K562 (cell line): Measurements from ENCODE around the gene LRRC14B. TPM values are rescaled to one million over a fixed set of nuclear protein-coding genes. Genes with fewer than 3 reads are reported as not detected.

ENCODE experiments used
- E2F6 ChIP-seq, 2 experiments: IDR thresholded peaks; 2 replicates each; pipeline ENCODE4 v1.6.1; 2011; ENCODE audit warnings: borderline replicate concordance in 1 of 2, control low read depth in 1 of 2, low read depth in 1 of 2, low read length in 1 of 2, mild to moderate bottlenecking in 1 of 2, mixed read lengths in 1 of 2, moderate library complexity in 1 of 2; ENCODE audit not compliant: insufficient read depth in 1 of 2, insufficient read length in 1 of 2, poor library complexity in 1 of 2, severe bottlenecking in 1 of 2; ENCODE audit errors: extremely low read depth in 1 of 2
- ELF2 ChIP-seq: fragments of 250-450 bp; sonication (Bioruptor Pico); IDR thresholded peaks from 2 replicates; pipeline ENCODE4 v1.5.0; 2021; ENCODE audit warnings: mild to moderate bottlenecking
- HDAC1 ChIP-seq, 2 experiments: fragments of 450-650 bp; IDR thresholded peaks; 2 replicates each; pipeline ENCODE4 v1.6.1; 2016 to 2017; ENCODE audit warnings: inconsistent platforms in 1 of 2, mild to moderate bottlenecking in 1 of 2, moderate library complexity in 1 of 2
- HLTF ChIP-seq: fragments of 450-650 bp; IDR thresholded peaks from 2 replicates; pipeline ENCODE4 v1.6.1; 2016
- KLF1 ChIP-seq: fragments of 450-650 bp; IDR thresholded peaks from 2 replicates; pipeline ENCODE4 v1.6.1; 2016; ENCODE audit warnings: missing genetic modification characterization, missing compliant biosample characterization
- L3MBTL2 ChIP-seq: fragments of 450-650 bp; IDR thresholded peaks from 2 replicates; pipeline ENCODE4 v1.6.1; 2016; ENCODE audit warnings: mild to moderate bottlenecking, moderate library complexity
- MEIS2 ChIP-seq: fragments of 450-650 bp; IDR thresholded peaks from 2 replicates; pipeline ENCODE4 v1.6.1; 2014; ENCODE audit warnings: mild to moderate bottlenecking; ENCODE audit not compliant: partially characterized antibody
- NKRF ChIP-seq: fragments of 450-650 bp; IDR thresholded peaks from 2 replicates; pipeline ENCODE4 v1.6.1; 2016; ENCODE audit warnings: borderline replicate concordance
- PHF8 ChIP-seq: fragments of 200-600 bp; sonication (generic); IDR thresholded peaks from 2 replicates; pipeline ENCODE4 v1.6.1; 2012; ENCODE audit warnings: mixed run types, mild to moderate bottlenecking, inconsistent platforms, low read length, moderate library complexity, borderline replicate concordance
- PML ChIP-seq: IDR thresholded peaks from 2 replicates; pipeline ENCODE4 v1.6.1; 2012; ENCODE audit warnings: low read length, inconsistent platforms
- SAFB ChIP-seq: fragments of 200-400 bp; formaldehyde crosslinking; IDR thresholded peaks from 2 replicates; pipeline ENCODE4 v1.6.1; 2017; ENCODE audit warnings: low read depth, low read length, borderline replicate concordance
- SMAD1 ChIP-seq: fragments of 150-350 bp; IDR thresholded peaks from 2 replicates; pipeline ENCODE4 v1.6.1; 2014; ENCODE audit warnings: low read length, low read depth; ENCODE audit not compliant: partially characterized antibody
- ZBED1 ChIP-seq: IDR thresholded peaks from 2 replicates; pipeline ENCODE4 v1.6.1; 2014
- ZNF583 ChIP-seq: fragments of 250-450 bp; sonication (Bioruptor Pico); IDR thresholded peaks from 2 replicates; pipeline ENCODE4 v1.4.0; 2020
- polyA plus RNA-seq, 8 experiments: library from polyadenylated mRNA; depleted of rRNA in 4 of 8; stranded (reverse) in 5 of 8; unstranded in 3 of 8; fragments of >200 nt; fragmentation: Nextera tagmentation in 2 of 8; fragmentation: Illumina TruSeq in 1 of 8; extraction: Ambion mirVana in 2 of 8; extraction: Trizol in 1 of 8; gene quantifications; 2 replicates each; pipeline versions ENCODE4 v1.2.1 to v1.2.3, GENCODE V29; 2011 to 2014; ENCODE audit warnings: inconsistent platforms in 1 of 8, missing spikeins in 1 of 8
- total RNA-seq, 7 experiments: library from RNA; depleted of rRNA in 6 of 7; stranded (reverse); fragments of >200 nt in 6 of 7; fragmentation: Illumina TruSeq in 2 of 7; extraction: Trizol in 2 of 7; gene quantifications; 2 replicates each; pipeline versions ENCODE4 v1.2.1 to v1.2.3, GENCODE V29; 2011 to 2021; ENCODE audit warnings: low replicate concordance in 1 of 7
- TF ChIP-seq, protein P1 (sequence below), 2 experiments: fragments of 450-650 bp; conservative IDR thresholded peaks; 2 replicates each; pipeline ENCODE4 v1.6.1; 2017; ENCODE audit warnings: mild to moderate bottlenecking in 2 of 2, moderate library complexity in 2 of 2

Gene LRRC14B
- total and polyA plus RNA-seq, 9 of the 15 experiments (the other 6 are each of a cell fraction or from before 2014, with no cell fraction given): not detected

DNA sequence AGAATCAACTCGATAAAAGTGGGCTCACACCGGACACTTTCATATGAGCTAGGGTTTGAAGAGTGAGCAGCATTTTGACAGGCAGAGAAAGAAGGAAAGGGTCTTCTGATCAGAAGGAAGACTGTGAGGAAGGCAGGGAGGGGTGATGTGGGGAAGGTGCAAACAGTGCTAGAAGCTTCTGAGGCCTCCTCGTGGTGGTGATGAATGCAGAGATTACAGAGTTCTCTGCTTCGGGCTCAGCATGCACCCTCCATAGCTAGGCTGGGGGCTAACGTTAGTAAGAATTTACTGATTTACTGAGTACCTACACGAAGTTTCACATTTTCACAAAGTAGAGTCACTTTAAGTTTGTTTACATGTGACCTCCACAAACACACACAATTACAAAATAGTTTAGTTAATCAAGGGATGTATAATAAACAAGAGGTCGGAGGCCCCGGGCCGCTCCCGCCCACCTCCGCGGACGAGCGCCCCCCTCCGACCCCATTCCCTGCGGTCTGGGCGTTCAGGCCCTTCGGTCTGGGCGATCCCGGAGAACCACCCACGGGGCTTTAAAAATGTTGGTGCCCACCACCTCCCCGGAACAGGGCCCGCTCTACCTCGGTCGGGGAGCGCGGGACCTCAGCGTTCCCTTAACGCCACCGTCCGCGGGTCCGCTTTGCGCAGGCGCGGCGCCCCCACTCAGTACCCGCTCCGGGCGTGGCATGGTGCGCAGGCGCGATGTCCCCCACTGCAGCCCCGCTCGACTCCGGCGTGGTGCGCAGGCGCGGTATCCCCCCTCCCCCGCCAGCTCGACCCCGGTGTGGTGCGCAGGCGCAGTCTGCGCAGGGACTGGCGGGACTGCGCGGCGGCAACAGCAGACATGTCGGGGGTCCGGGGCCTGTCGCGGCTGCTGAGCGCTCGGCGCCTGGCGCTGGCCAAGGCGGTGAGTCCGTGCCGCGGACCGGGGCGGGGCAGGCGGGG, 26.5 kb downstream of the LRRC14B start, which contains the start of the genes CCDC127 and SDHA (continued):
- TF ChIP-seq PHF8 (peak; percentile 72), MEIS2 (peak; percentile 99), NKRF (peak; percentile 26; the same call in 1 of the 2 replicates), E2F6 (IDR thresholded peaks at IDR 0.05; ENCODE audit: borderline replicate concordance in 1 of 2, extremely low read depth in 1 of 2, insufficient read depth in 1 of 2, insufficient read length in 1 of 2, low read depth in 1 of 2, low read length in 1 of 2, poor library complexity in 1 of 2, severe bottlenecking in 1 of 2) (peak; percentile 40 to 81), KLF1 (tag) (0 out of 2 replicates have a peak, but pooled peaks have one; percentile 41), ZBED1 (0 out of 2 replicates have a peak, but pooled peaks have one; percentile 12), HDAC1 (IDR thresholded peaks at IDR 0.05) (peak in 1 of 2 experiments; percentile 79; a peak in 2 of 4 replicates), ZNF583 (peak; percentile 53; the same call in 1 of the 2 replicates), ELF2 (CRISPR knock-in tag) (peak; percentile 55; the same call in 1 of the 2 replicates), HLTF (0 out of 2 replicates have a peak, but pooled peaks have one; percentile 19), SAFB (0 out of 2 replicates have a peak, but pooled peaks have one; percentile 27), L3MBTL2 (peak; percentile 83), PML (peak; percentile 73; the same call in 1 of the 2 replicates), SMAD1 (peak; percentile 32)
- TF ChIP-seq, protein P1, sequence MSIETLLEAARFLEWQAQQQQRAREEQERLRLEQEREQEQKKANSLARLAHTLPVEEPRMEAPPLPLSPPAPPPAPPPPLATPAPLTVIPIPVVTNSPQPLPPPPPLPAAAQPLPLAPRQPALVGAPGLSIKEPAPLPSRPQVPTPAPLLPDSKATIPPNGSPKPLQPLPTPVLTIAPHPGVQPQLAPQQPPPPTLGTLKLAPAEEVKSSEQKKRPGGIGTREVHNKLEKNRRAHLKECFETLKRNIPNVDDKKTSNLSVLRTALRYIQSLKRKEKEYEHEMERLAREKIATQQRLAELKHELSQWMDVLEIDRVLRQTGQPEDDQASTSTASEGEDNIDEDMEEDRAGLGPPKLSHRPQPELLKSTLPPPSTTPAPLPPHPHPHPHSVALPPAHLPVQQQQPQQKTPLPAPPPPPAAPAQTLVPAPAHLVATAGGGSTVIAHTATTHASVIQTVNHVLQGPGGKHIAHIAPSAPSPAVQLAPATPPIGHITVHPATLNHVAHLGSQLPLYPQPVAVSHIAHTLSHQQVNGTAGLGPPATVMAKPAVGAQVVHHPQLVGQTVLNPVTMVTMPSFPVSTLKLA (conservative IDR thresholded peaks at IDR 0.05): peak; percentile 64 to 75; a peak in 3 of 4 replicates
